IPS DF 4.7 (cell line): ENCODE data around the gene CCM2L.
"Not testable (repeated sequence)": the region's sequence is repeated elsewhere in the genome, so short reads cannot be mapped to it uniquely, and the experiment has no call there.

Source experiments
- DNase-seq: peaks from one replicate; pipeline ENCODE4 v3.0.0-alpha.2; 2013; ENCODE audit warnings: low spot score; ENCODE audit errors: extremely low read depth

The CCM2L gene

GRCh38 chr20:32028647-32029372, 18.6 kb downstream of the CCM2L start:
- no peak for DNase-seq

- no peak for DNase-seq
Measured at GRCh38 chr20:32029561-32029960, 19.3 kb downstream of the CCM2L start.

- DNase-seq: no peak
Measured at GRCh38 chr20:32031007-32031958, 21.0 kb downstream of the CCM2L start.

- no peak for DNase-seq
Measured at GRCh38 chr20:32033316-32033715, 23.1 kb downstream of the CCM2L start.

- not testable (repeated sequence) for DNase-seq
Measured at GRCh38 chr20:32033721-32034120, 23.5 kb downstream of the CCM2L start.

- DNase-seq: no peak
Measured at GRCh38 chr20:32034581-32035425, 24.6 kb downstream of the CCM2L start.

- DNase-seq: no peak
Measured at GRCh38 chr20:32035426-32035779, 25.2 kb downstream of the CCM2L start.

- no peak for DNase-seq
Measured at GRCh38 chr20:32036252-32036651, 26.0 kb downstream of the CCM2L start.

- DNase-seq: no peak
Measured at GRCh38 chr20:32036716-32037485, 26.7 kb downstream of the CCM2L start.

GRCh38 chr20:32037929-32038328, 27.7 kb downstream of the CCM2L start:
- no peak for DNase-seq

GRCh38 chr20:32040142-32040953, 30.1 kb downstream of the CCM2L start:
- no peak for DNase-seq

GRCh38 chr20:32045999-32046398, 35.8 kb downstream of the CCM2L start:
- DNase-seq: no peak

GRCh38 chr20:32050324-32050841, 40.1 kb downstream of the CCM2L start:
- no peak for DNase-seq

- no peak for DNase-seq
Measured at GRCh38 chr20:32050851-32051556, 40.8 kb downstream of the CCM2L start.

GRCh38 chr20:32051720-32052089, 41.5 kb downstream of the CCM2L start:
- DNase-seq: no peak

GRCh38 chr20:32052090-32052777, 42.0 kb downstream of the CCM2L start, which contains the start of gene HCK:
Gene HCK, plus strand, starts transcription at chr20:32052242.
- DNase-seq: no peak

GRCh38 chr20:32052778-32053362, 42.6 kb downstream of the CCM2L start:
- DNase-seq: no peak

- DNase-seq: no peak
Measured at GRCh38 chr20:32053648-32054047, 43.4 kb downstream of the CCM2L start.
